ENCODE data around the gene SCIMP. TPM values are rescaled to one million over a fixed set of nuclear protein-coding genes. Genes with fewer than 3 reads are reported as not detected.

Gene SCIMP
- polyA plus RNA-seq, 1 of the 3 experiments (the other 2 are of a cell fraction): not detected

- H3K27ac ChIP-seq (ENCODE audit: low read depth in 2 of 2, low read length in 1 of 2): no peak overlapping the region
- TF ChIP-seq SIN3A (IDR thresholded peaks at IDR 0.05; ENCODE audit: borderline replicate concordance, low read depth, low read length) (no peak), CHD2 (IDR thresholded peaks at IDR 0.05; ENCODE audit: low read length, partially characterized antibody) (no peak), PBX3 (IDR thresholded peaks at IDR 0.05) (no peak), ELF1 (IDR thresholded peaks at IDR 0.05) (no peak), EZH2phosphoT487 (IDR thresholded peaks at IDR 0.05; ENCODE audit: borderline replicate concordance, low read depth) (no peak), USF2 (IDR thresholded peaks at IDR 0.05; ENCODE audit: borderline replicate concordance, low read depth, low read length) (no peak), MXI1 (IDR thresholded peaks at IDR 0.05; ENCODE audit: low read depth, low read length) (no peak), RAD21 (IDR thresholded peaks at IDR 0.05; ENCODE audit: low read length) (no peak), TEAD4 (IDR thresholded peaks at IDR 0.05; ENCODE audit: borderline replicate concordance, insufficient read depth) (no peak), POLR2AphosphoS5 (IDR thresholded peaks at IDR 0.05; ENCODE audit: low read depth, low read length) (no peak), YY1 (IDR thresholded peaks at IDR 0.05; ENCODE audit: low read depth) (no peak), REST (IDR thresholded peaks at IDR 0.05; ENCODE audit: low read depth, low read length) (no peak), USF1 (IDR thresholded peaks at IDR 0.05; ENCODE audit: borderline replicate concordance, low read depth) (no peak), RFX5 (IDR thresholded peaks at IDR 0.05; ENCODE audit: low read length) (no peak), TAF1 (IDR thresholded peaks at IDR 0.05; ENCODE audit: borderline replicate concordance, low read depth, low read length) (no peak), FOSL2 (IDR thresholded peaks at IDR 0.05; ENCODE audit: borderline replicate concordance, low read depth) (no peak), EP300 (IDR thresholded peaks at IDR 0.05; ENCODE audit: borderline replicate concordance in 1 of 2, low read depth in 1 of 2, low read length in 1 of 2) (no peak), NRF1 (IDR thresholded peaks at IDR 0.05; ENCODE audit: low read depth, low read length) (no peak), RXRA (IDR thresholded peaks at IDR 0.05; ENCODE audit: borderline replicate concordance, low read depth) (no peak), FOXM1 (IDR thresholded peaks at IDR 0.05; ENCODE audit: low read depth) (no peak)
- H4K20me1 ChIP-seq (ENCODE audit: insufficient read depth): no peaks in the 10 kb centered on the region
- ChIA-PET POLR2A (no interaction called here), CTCF (no interaction called here)
- no peaks in the 10 kb centered on the region for H3K79me2 ChIP-seq (ENCODE audit: insufficient read depth)
- WGBS (ENCODE audit: low lambda C conversion rate): 71% methylated on average over 5 of the region's 5 CpGs
- no peaks in the 10 kb centered on the region for H3K4me1 ChIP-seq (ENCODE audit: control insufficient read depth in 1 of 2, insufficient read depth in 2 of 2, low read depth in 1 of 2, low read length in 1 of 2)
- no peak for DNase-seq
- no peaks in the 10 kb centered on the region for H3K36me3 ChIP-seq (replicated peaks in 1 of 2; ENCODE audit: control insufficient read depth in 1 of 2, insufficient read depth in 2 of 2, low read length in 1 of 2)
- no peak overlapping the region for H3K4me3 ChIP-seq (ENCODE audit: low read depth in 2 of 2, low read length in 1 of 2)
- no peak overlapping the region for H3K9ac ChIP-seq
- no peaks in the 10 kb centered on the region for H3F3A ChIP-seq (replicated peaks; ENCODE audit: insufficient read depth)
- no peaks in the 10 kb centered on the region for H3K27me3 ChIP-seq (ENCODE audit: insufficient read depth)
- no peak overlapping the region for H2AFZ ChIP-seq (ENCODE audit: low read depth)
- H3K9me2 ChIP-seq: no peaks in the 10 kb centered on the region
- no peak overlapping the region for H3K4me2 ChIP-seq
- H3K9me3 ChIP-seq: no peaks in the 10 kb centered on the region
Observed at GRCh38 chr17:5220074-5220473, 14.6 kb downstream of the SCIMP start.
